Stimulated activated CD4-positive, alpha-beta T cell treated with anti-CD3 and anti-CD28 coated beads, Interleukin-1b, Interleukin-23, amount 100 ng/mL, for 48 hours (primary cell): Measurements from ENCODE around the gene PARD6G.
"Not testable (repeated sequence)": the region's sequence is repeated elsewhere in the genome, so short reads cannot be mapped to it uniquely, and the experiment has no call there.

ENCODE experiments used
- DNase-seq: peaks from one replicate; pipeline ENCODE4 v3.0.0-alpha.2; 2020

Gene PARD6G

GRCh38 chr18:80241919-80242777 lies 5.2 kb downstream of the PARD6G start:
- no peak for DNase-seq

- no peak for DNase-seq
These were observed 7.5 kb downstream of the PARD6G start for GRCh38 chr18:80239830-80240229.

GRCh38 chr18:80238651-80239260 lies 8.6 kb downstream of the PARD6G start:
- DNase-seq: no peak

- not testable (repeated sequence) for DNase-seq
These were observed 9.8 kb downstream of the PARD6G start for GRCh38 chr18:80237519-80237918.

- no peak for DNase-seq
These were observed 12.9 kb downstream of the PARD6G start for GRCh38 chr18:80234398-80234797.

GRCh38 chr18:80233899-80234298 lies 13.4 kb downstream of the PARD6G start:
- DNase-seq: no peak

- no peak for DNase-seq
These were observed 14.0 kb downstream of the PARD6G start for GRCh38 chr18:80233201-80233835.

GRCh38 chr18:80232710-80233109 lies 14.6 kb downstream of the PARD6G start:
- DNase-seq: no peak

GRCh38 chr18:80232030-80232429 lies 15.3 kb downstream of the PARD6G start:
- DNase-seq: no peak

- no peak for DNase-seq
These were observed 15.7 kb downstream of the PARD6G start for GRCh38 chr18:80231616-80232015.

GRCh38 chr18:80231151-80231550 lies 16.2 kb downstream of the PARD6G start:
- DNase-seq: no peak

- no peak for DNase-seq
These were observed 17.3 kb downstream of the PARD6G start for GRCh38 chr18:80229766-80230745.

- no peak for DNase-seq
These were observed 18.0 kb downstream of the PARD6G start for GRCh38 chr18:80229363-80229762.

GRCh38 chr18:80228051-80228848 lies 19.1 kb downstream of the PARD6G start:
- DNase-seq: no peak

- DNase-seq: no peak
These were observed 19.8 kb downstream of the PARD6G start for GRCh38 chr18:80227472-80227871.

- no peak for DNase-seq
These were observed 21.6 kb downstream of the PARD6G start for GRCh38 chr18:80225685-80226084.

- no peak for DNase-seq
These were observed 23.6 kb downstream of the PARD6G start for GRCh38 chr18:80223581-80224148.

- not testable (repeated sequence) for DNase-seq
These were observed 27.8 kb downstream of the PARD6G start for GRCh38 chr18:80219488-80219887.

- DNase-seq: no peak
These were observed 28.7 kb downstream of the PARD6G start for GRCh38 chr18:80218341-80219227.

- DNase-seq: no peak
These were observed 34.1 kb downstream of the PARD6G start for GRCh38 chr18:80213182-80213581.
